ENCODE measurements around the gene ATP6V0E2. TPM values are rescaled to one million over a fixed set of nuclear protein-coding genes. Genes with fewer than 3 reads are reported as not detected.
"Not testable (repeated sequence)": the region's sequence is repeated elsewhere in the genome, so short reads cannot be mapped to it uniquely, and the experiment has no call there.

The ATP6V0E2 gene
- total RNA-seq, 4 donors from 2014 or later, result 17.9 to 55.1 (median 32.7) TPM

DNA sequence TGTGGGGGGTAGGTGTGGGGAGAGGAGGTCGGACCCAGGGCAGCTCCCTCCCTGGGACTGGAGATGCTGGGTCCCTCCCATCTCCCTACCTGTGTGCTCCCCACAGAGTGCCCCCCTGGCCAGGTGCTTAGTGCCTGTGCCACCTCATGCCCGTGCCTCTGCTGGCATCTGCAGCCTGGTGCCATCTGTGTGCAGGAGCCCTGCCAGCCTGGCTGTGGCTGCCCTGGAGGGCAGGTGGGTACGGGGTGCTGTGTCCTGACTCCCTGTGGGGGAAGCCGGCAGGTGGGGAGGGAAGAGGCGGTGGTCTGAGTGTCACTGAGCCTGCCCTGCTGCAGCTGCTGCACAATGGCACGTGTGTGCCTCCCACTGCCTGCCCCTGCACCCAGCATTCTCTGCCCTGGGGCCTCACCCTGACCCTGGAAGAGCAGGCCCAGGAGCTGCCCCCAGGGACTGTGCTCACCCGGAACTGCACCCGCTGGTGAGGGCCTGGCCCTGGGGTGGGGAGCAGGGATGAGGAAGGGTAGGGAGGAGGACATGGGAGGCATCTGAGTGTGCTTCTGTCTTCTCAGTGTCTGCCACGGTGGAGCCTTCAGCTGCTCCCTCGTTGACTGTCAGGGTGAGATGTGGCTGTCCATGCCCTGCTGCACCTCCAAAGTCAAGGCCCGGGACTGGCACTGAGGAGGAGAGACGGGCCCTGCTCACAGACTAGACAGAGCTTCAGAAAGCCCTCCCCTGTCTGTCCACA is 47.3 kb upstream of the ATP6V0E2 start:
- Histone ChIP-seq H3K9me3 (no peaks in the 10 kb centered on the region), H3K27ac (replicated peaks in 1 of 4) (no peak overlapping the region), H3K4me1 (no peaks in the 10 kb centered on the region), H3K4me3 (no peak overlapping the region), H3K27me3 (peaks cover 0 to 10% (median 0%) of the 10 kb centered on the region in 4 donors), H3K36me3 (no peaks in the 10 kb centered on the region)
- intact Hi-C loops (cut with DNase I), result no loop called here
- DNase-seq (ENCODE audit: extremely low spot score), result no peak
- 76% methylated on average over 10 of the region's 12 CpGs for WGBS
- no peak for TF ChIP-seq POLR2A (IDR thresholded peaks at IDR 0.05; ENCODE audit: low read depth)
- TF ChIP-seq EP300 (IDR thresholded peaks at IDR 0.05), result no peak
- no peak for TF ChIP-seq POLR2AphosphoS5 (IDR thresholded peaks at IDR 0.05)
- TF ChIP-seq, protein P1, sequence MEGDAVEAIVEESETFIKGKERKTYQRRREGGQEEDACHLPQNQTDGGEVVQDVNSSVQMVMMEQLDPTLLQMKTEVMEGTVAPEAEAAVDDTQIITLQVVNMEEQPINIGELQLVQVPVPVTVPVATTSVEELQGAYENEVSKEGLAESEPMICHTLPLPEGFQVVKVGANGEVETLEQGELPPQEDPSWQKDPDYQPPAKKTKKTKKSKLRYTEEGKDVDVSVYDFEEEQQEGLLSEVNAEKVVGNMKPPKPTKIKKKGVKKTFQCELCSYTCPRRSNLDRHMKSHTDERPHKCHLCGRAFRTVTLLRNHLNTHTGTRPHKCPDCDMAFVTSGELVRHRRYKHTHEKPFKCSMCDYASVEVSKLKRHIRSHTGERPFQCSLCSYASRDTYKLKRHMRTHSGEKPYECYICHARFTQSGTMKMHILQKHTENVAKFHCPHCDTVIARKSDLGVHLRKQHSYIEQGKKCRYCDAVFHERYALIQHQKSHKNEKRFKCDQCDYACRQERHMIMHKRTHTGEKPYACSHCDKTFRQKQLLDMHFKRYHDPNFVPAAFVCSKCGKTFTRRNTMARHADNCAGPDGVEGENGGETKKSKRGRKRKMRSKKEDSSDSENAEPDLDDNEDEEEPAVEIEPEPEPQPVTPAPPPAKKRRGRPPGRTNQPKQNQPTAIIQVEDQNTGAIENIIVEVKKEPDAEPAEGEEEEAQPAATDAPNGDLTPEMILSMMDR (IDR thresholded peaks at IDR 0.05), result no peak

DNA sequence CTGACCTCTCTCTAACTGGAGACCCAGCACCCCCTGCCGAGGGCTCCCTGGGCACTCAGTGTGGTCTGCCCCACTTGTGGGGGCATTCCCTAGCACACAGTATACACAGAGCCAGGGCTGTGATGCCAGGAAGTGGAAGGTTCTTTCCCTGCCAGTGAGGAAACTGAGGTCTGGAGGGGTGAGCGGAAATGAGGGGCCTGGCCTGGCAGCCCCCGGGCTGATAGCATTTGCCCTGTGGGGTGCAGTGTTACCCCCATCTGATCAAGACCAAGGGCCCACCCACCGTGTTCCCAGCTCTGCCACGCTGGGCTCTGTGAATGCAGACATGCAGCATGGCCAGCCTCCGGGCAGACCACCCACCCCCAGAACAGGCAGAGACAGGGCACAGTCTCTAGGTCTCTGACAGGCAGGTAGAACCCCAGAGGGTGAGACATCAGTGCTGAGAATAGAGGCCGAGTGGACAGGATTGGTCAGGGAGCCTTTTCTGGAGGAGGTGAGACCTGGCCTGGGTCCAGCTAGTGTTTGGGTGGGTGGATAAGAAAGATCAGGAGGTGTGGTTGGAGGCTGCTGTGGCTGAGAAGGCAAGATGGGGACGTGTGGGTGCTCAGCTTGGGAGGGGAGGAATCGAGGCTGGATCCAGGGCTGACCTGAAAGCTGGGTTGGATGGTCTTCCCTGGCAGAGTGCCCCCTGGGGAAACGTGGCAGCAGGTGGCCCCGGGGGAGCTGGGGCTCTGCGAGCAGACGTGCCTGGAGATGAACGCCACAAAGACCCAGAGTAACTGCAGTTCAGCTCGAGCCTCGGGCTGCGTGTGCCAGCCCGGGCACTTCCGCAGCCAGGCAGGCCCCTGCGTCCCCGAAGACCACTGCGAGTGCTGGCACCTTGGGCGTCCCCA is 46.4 kb upstream of the ATP6V0E2 start:
- Histone ChIP-seq H3K36me3 (no peaks in the 10 kb centered on the region), H3K4me3 (no peak overlapping the region), H3K4me1 (no peaks in the 10 kb centered on the region), H3K27ac (replicated peaks in 1 of 4) (no peak overlapping the region), H3K9me3 (no peaks in the 10 kb centered on the region), H3K27me3 (peaks cover 0 to 13% (median 0%) of the 10 kb centered on the region in 4 donors)
- no peak for TF ChIP-seq POLR2AphosphoS5 (IDR thresholded peaks at IDR 0.05)
- TF ChIP-seq, protein P1 (IDR thresholded peaks at IDR 0.05), result no peak
- TF ChIP-seq POLR2A (IDR thresholded peaks at IDR 0.05; ENCODE audit: low read depth), result no peak
- TF ChIP-seq EP300 (IDR thresholded peaks at IDR 0.05), result no peak
- no peak for DNase-seq (ENCODE audit: extremely low spot score)
- 83% methylated on average over 8 of the region's 23 CpGs for WGBS
- intact Hi-C loops (cut with DNase I), result no loop called here

DNA sequence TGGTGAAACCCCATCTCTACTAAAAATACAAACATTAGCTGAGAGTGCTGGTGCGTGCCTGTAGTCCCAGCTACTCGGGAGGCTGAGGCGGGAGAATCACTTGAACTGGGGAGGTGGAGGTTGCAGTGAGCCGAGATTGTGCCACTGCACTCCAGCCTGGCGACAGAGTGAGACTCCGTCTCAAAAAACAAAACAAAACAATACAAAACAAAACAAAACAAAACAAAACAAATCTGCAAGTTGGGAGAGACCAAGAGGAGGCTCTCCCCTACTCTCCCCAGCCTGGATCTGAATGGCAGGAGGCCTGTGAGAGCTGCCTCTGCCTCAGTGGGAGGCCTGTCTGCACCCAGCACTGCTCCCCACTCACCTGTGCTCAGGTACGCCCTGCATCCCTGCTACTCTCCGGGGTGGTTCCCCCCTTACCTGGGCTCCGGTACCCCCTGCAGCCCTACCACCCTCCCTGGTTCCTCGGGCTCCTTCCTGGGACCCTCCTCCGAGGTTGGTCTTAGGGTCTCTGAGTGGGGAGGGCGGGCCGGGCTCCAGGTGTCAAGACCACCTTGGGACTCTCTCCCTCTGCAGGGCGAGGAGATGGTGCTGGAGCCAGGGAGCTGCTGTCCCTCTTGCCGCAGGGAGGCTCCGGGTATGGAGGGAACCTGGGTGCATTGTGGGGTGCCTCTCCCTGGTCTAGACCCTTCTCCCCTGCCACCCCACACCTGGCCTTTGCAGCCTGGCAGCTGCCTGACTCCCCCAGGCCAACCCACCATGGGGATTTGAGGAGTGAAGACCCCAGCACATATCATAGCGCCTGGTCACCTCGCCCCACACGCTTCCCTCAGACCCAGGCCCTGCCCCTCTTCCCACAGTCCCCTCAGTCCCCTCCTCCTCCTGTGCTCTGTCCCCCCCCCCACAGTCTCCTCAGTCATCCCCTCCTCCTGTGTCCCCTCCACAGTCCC is 45.1 kb upstream of the ATP6V0E2 start:
- intact Hi-C loops (cut with DNase I), result no loop called here
- no peak overlapping the region for H3K27ac ChIP-seq (replicated peaks in 1 of 4)
- WGBS, result 88% methylated on average over 17 of the region's 19 CpGs
- no peaks in the 10 kb centered on the region for H3K9me3 ChIP-seq
- TF ChIP-seq EP300 (IDR thresholded peaks at IDR 0.05), result no peak
- TF ChIP-seq POLR2A (IDR thresholded peaks at IDR 0.05; ENCODE audit: low read depth), result no peak
- TF ChIP-seq POLR2AphosphoS5 (IDR thresholded peaks at IDR 0.05), result no peak
- TF ChIP-seq, protein P1 (IDR thresholded peaks at IDR 0.05), result no peak
- DNase-seq (ENCODE audit: extremely low spot score), result no peak
- H3K27me3 ChIP-seq, result peaks cover 0 to 26% (median 0%) of the 10 kb centered on the region in 4 donors
- H3K4me3 ChIP-seq, result no peak overlapping the region
- no peaks in the 10 kb centered on the region for H3K36me3 ChIP-seq
- H3K4me1 ChIP-seq, result no peaks in the 10 kb centered on the region

DNA sequence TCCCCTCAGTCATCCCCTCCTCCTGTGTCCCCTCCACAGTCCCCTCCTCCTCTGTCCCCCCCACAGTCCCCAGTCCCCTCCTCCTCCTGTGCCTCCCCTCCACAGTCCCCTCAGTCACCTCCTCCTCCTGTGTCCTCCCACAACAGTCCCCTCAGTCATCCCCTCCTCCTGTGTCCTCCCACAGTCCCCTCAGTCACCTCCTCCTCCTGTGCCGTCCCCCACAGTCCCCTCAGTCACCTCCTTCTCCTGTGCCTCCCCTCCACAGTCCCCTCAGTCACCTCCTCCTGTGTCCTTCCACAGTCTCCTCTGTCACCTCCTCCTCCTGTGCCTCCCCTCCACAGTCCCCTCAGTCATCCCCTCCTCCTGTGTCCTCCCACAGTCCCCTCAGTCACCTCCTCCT is 43.2 kb upstream of the ATP6V0E2 start:
- WGBS, result 46% methylated on average over 1 of the region's 1 CpG
- H3K27ac ChIP-seq (replicated peaks in 1 of 4); H3K36me3 ChIP-seq; intact Hi-C loops (cut with DNase I); H3K4me3 ChIP-seq; H3K4me1 ChIP-seq; DNase-seq (ENCODE audit: extremely low spot score); H3K9me3 ChIP-seq: not testable (repeated sequence)
- peaks cover 0 to 32% (median 0%) of the 10 kb centered on the region in 4 donors for H3K27me3 ChIP-seq
